Breast epithelium (tissue), 3 donors: ENCODE data around the gene OR1M1.

ENCODE experiments used
- CTCF ChIP-seq, 3 donors: fragments of 450-650 bp; IDR thresholded peaks; one replicate each; pipeline ENCODE4 v1.5.1; 2016 to 2017; ENCODE audit warnings: antibody characterized with exemption in 3 of 3, mild to moderate bottlenecking in 3 of 3, moderate library complexity in 3 of 3
- POLR2A ChIP-seq: fragments of 450-650 bp; IDR thresholded peaks from one replicate; pipeline ENCODE4 v1.6.1; 2016; ENCODE audit warnings: antibody characterized with exemption, mild to moderate bottlenecking, moderate library complexity
- POLR2AphosphoS5 ChIP-seq, 3 donors: sonication (generic); formaldehyde crosslinking; IDR thresholded peaks; one replicate each; pipeline ENCODE4 v1.6.1; 2017; ENCODE audit warnings: antibody characterized with exemption in 3 of 3

GRCh38 chr19:9078651-9079050, 8.2 kb upstream of the OR1M1 start:
- TF ChIP-seq CTCF (IDR thresholded peaks at IDR 0.05) = no peak
- TF ChIP-seq POLR2A = no peak
- no peak for TF ChIP-seq POLR2AphosphoS5 (IDR thresholded peaks at IDR 0.05)
